Mucosa of stomach (tissue), 1 donor: Measurements from ENCODE around the gene LRMDA.

Experiments used
- H3K27me3 ChIP-seq: one replicate; pipeline ENCODE4 v1.7.0; 2013; ENCODE audit warnings: mild to moderate bottlenecking, low read length; ENCODE audit not compliant: control insufficient read depth, insufficient read depth
- H3K36me3 ChIP-seq: one replicate; pipeline ENCODE4 v1.7.0; 2013; ENCODE audit warnings: low read length; ENCODE audit not compliant: control insufficient read depth, insufficient read depth
- H3K4me1 ChIP-seq: one replicate; pipeline ENCODE4 v1.7.0; 2013; ENCODE audit warnings: mild to moderate bottlenecking, low read length; ENCODE audit not compliant: control insufficient read depth, insufficient read depth
- H3K4me3 ChIP-seq: one replicate; pipeline ENCODE4 v1.7.0; 2013; ENCODE audit warnings: low read length
- H3K9ac ChIP-seq: one replicate; pipeline ENCODE4 v1.7.0; 2013; ENCODE audit warnings: mild to moderate bottlenecking, low read length, moderate library complexity
- H3K9me3 ChIP-seq: one replicate; pipeline ENCODE4 v1.7.0; 2013; ENCODE audit warnings: mild to moderate bottlenecking, low read length, moderate library complexity; ENCODE audit not compliant: control insufficient read depth
- donor health status: Pancreatic carcinoma.

LRMDA gene

GRCh38 chr10:75803121-75803520 lies 371.7 kb downstream of the LRMDA start:
- Histone ChIP-seq H3K4me1 (peaks cover 14% of the 10 kb centered on the region), H3K9me3 (no peaks in the 10 kb centered on the region), H3K4me3 (no peak overlapping the region), H3K9ac (no peak overlapping the region), H3K36me3 (no peaks in the 10 kb centered on the region), H3K27me3 (no peaks in the 10 kb centered on the region)

- Histone ChIP-seq H3K27me3 (no peaks in the 10 kb centered on the region), H3K9me3 (no peaks in the 10 kb centered on the region), H3K4me3 (no peak overlapping the region), H3K4me1 (peaks cover 14% of the 10 kb centered on the region), H3K9ac (no peak overlapping the region), H3K36me3 (no peaks in the 10 kb centered on the region)
Observed at GRCh38 chr10:75803816-75804552, 372.6 kb downstream of the LRMDA start.

- no peak overlapping the region for H3K9ac ChIP-seq
- no peak overlapping the region for H3K4me3 ChIP-seq
- H3K27me3 ChIP-seq = no peaks in the 10 kb centered on the region
- H3K36me3 ChIP-seq = no peaks in the 10 kb centered on the region
- peaks cover 14% of the 10 kb centered on the region for H3K4me1 ChIP-seq
- H3K9me3 ChIP-seq = no peaks in the 10 kb centered on the region
Observed at GRCh38 chr10:75806186-75806585, 374.8 kb downstream of the LRMDA start.

- no peak overlapping the region for H3K4me3 ChIP-seq
- H3K36me3 ChIP-seq = no peaks in the 10 kb centered on the region
- H3K27me3 ChIP-seq = no peaks in the 10 kb centered on the region
- H3K9ac ChIP-seq = no peak overlapping the region
- peaks cover 4% of the 10 kb centered on the region for H3K4me1 ChIP-seq
- no peaks in the 10 kb centered on the region for H3K9me3 ChIP-seq
Observed at GRCh38 chr10:75807456-75807855, 376.0 kb downstream of the LRMDA start.

GRCh38 chr10:75809003-75809402 lies 377.6 kb downstream of the LRMDA start:
- Histone ChIP-seq H3K9me3 (no peaks in the 10 kb centered on the region), H3K36me3 (no peaks in the 10 kb centered on the region), H3K4me3 (no peak overlapping the region), H3K4me1 (no peaks in the 10 kb centered on the region), H3K9ac (no peak overlapping the region), H3K27me3 (no peaks in the 10 kb centered on the region)

GRCh38 chr10:75814014-75814413 lies 382.6 kb downstream of the LRMDA start:
- Histone ChIP-seq H3K9ac (no peak overlapping the region), H3K27me3 (no peaks in the 10 kb centered on the region), H3K9me3 (no peaks in the 10 kb centered on the region), H3K4me1 (no peaks in the 10 kb centered on the region), H3K36me3 (no peaks in the 10 kb centered on the region), H3K4me3 (no peak overlapping the region)

GRCh38 chr10:75815066-75815465 lies 383.6 kb downstream of the LRMDA start:
- no peaks in the 10 kb centered on the region for H3K4me1 ChIP-seq
- H3K4me3 ChIP-seq = no peak overlapping the region
- no peaks in the 10 kb centered on the region for H3K27me3 ChIP-seq
- no peak overlapping the region for H3K9ac ChIP-seq
- no peaks in the 10 kb centered on the region for H3K36me3 ChIP-seq
- no peaks in the 10 kb centered on the region for H3K9me3 ChIP-seq

GRCh38 chr10:75817198-75817597 lies 385.8 kb downstream of the LRMDA start:
- H3K27me3 ChIP-seq = no peaks in the 10 kb centered on the region
- no peaks in the 10 kb centered on the region for H3K9me3 ChIP-seq
- H3K4me3 ChIP-seq = no peak overlapping the region
- H3K4me1 ChIP-seq = no peaks in the 10 kb centered on the region
- H3K36me3 ChIP-seq = no peaks in the 10 kb centered on the region
- no peak overlapping the region for H3K9ac ChIP-seq

GRCh38 chr10:75818552-75818951 lies 387.1 kb downstream of the LRMDA start:
- H3K4me3 ChIP-seq = no peak overlapping the region
- no peaks in the 10 kb centered on the region for H3K9me3 ChIP-seq
- no peak overlapping the region for H3K9ac ChIP-seq
- H3K36me3 ChIP-seq = no peaks in the 10 kb centered on the region
- H3K27me3 ChIP-seq = no peaks in the 10 kb centered on the region
- H3K4me1 ChIP-seq = no peaks in the 10 kb centered on the region

- no peaks in the 10 kb centered on the region for H3K9me3 ChIP-seq
- H3K9ac ChIP-seq = no peak overlapping the region
- H3K27me3 ChIP-seq = no peaks in the 10 kb centered on the region
Observed at GRCh38 chr10:75825235-75825634, 393.8 kb downstream of the LRMDA start.

GRCh38 chr10:75825661-75826060 lies 394.2 kb downstream of the LRMDA start:
- Histone ChIP-seq H3K4me3 (no peak overlapping the region), H3K9ac (no peak overlapping the region), H3K4me1 (no peaks in the 10 kb centered on the region), H3K27me3 (no peaks in the 10 kb centered on the region), H3K36me3 (no peaks in the 10 kb centered on the region), H3K9me3 (no peaks in the 10 kb centered on the region)

More at GRCh38 chr10:75825235-75825634, 393.8 kb downstream of the LRMDA start:
- H3K4me3 ChIP-seq = no peak overlapping the region
- no peaks in the 10 kb centered on the region for H3K36me3 ChIP-seq
- H3K4me1 ChIP-seq = no peaks in the 10 kb centered on the region

GRCh38 chr10:75826846-75827245 lies 395.4 kb downstream of the LRMDA start:
- H3K27me3 ChIP-seq = no peaks in the 10 kb centered on the region
- no peak overlapping the region for H3K4me3 ChIP-seq
- no peaks in the 10 kb centered on the region for H3K36me3 ChIP-seq
- H3K4me1 ChIP-seq = no peaks in the 10 kb centered on the region
- no peak overlapping the region for H3K9ac ChIP-seq
- H3K9me3 ChIP-seq = no peaks in the 10 kb centered on the region

GRCh38 chr10:75827587-75828021 lies 396.2 kb downstream of the LRMDA start:
- H3K27me3 ChIP-seq = no peaks in the 10 kb centered on the region
- no peaks in the 10 kb centered on the region for H3K4me1 ChIP-seq
- no peak overlapping the region for H3K4me3 ChIP-seq
- H3K36me3 ChIP-seq = no peaks in the 10 kb centered on the region
- H3K9ac ChIP-seq = no peak overlapping the region
- H3K9me3 ChIP-seq = no peaks in the 10 kb centered on the region
